Thyroid gland (tissue), 4 donors: ENCODE measurements around the gene FKRP.
"Not testable (repeated sequence)": the region's sequence is repeated elsewhere in the genome, so short reads cannot be mapped to it uniquely, and the experiment has no call there.

Source experiments
- CTCF ChIP-seq, 6 experiments: fragments of 200-600 bp in 3 of 6; fragments of 450-650 bp in 3 of 6; sonication (generic) in 3 of 6; IDR thresholded peaks; one replicate each; pipeline ENCODE4 v1.5.1; 2016 to 2019; ENCODE audit warnings: antibody characterized with exemption in 6 of 6, mild to moderate bottlenecking in 2 of 6, inconsistent platforms in 1 of 6, moderate library complexity in 1 of 6
- POLR2A ChIP-seq, 2 donors: fragments of 450-650 bp; IDR thresholded peaks; one replicate each; pipeline ENCODE4 v1.6.1; 2017; ENCODE audit warnings: antibody characterized with exemption in 2 of 2, mild to moderate bottlenecking in 2 of 2, moderate library complexity in 1 of 2

GRCh38 chr19:46768746-46769145 lies 22.9 kb downstream of the FKRP start:
- TF ChIP-seq CTCF, POLR2A (IDR thresholded peaks at IDR 0.05): not testable (repeated sequence)
